Measurements from ENCODE around the gene PCDHGC4. TPM values are rescaled to one million over a fixed set of nuclear protein-coding genes. Genes with fewer than 3 reads are reported as not detected.

Gene PCDHGC4
- total RNA-seq, 3 donors from 2014 or later = 0.75 to 2.6 (median 1.6) TPM

- no peak overlapping the region for H3K4me3 ChIP-seq
- no peak for ATAC-seq
Measured at GRCh38 chr5:141514330-141515133, 29.7 kb downstream of the PCDHGC4 start.

DNA sequence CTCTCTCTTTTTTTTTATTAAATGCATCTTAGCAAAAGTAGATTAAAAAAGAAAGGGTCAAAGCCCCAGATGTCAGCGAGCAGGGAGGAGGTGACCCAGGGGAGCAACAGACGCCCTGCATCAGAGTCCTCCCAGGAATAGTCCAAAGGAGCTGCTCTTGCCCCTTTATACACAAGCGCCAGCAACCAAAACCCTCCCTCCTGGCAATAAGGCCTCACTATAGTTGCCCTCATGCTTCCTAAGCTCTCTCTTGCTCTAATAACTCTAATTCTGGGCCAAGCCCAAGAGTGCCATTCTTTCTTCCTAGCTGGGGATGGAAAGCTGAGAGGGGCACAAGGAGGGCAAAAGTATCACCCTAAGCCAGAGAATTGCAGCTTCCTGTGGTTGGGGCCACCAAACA is 30.3 kb downstream of the PCDHGC4 start:
- no peak overlapping the region for H3K4me3 ChIP-seq
- H3K36me3 ChIP-seq (ENCODE audit: low read depth) = no peaks in the 10 kb centered on the region
- no peak for TF ChIP-seq CTCF (IDR thresholded peaks at IDR 0.05)
- intact Hi-C loops (cut with DNase I, micrococcal nuclease) = no loop called here
- H3K4me1 ChIP-seq (ENCODE audit: low read depth) = peaks cover 17% of the 10 kb centered on the region
- DNase-seq (no peak), ATAC-seq (no peak)
- H3K9me3 ChIP-seq = no peaks in the 10 kb centered on the region

More at GRCh38 chr5:141514330-141515133, 29.7 kb downstream of the PCDHGC4 start:
- peaks cover 15% of the 10 kb centered on the region for H3K4me1 ChIP-seq (ENCODE audit: low read depth)
- no peaks in the 10 kb centered on the region for H3K9me3 ChIP-seq
- no peaks in the 10 kb centered on the region for H3K36me3 ChIP-seq (ENCODE audit: low read depth)
- DNase-seq = no peak
- intact Hi-C loops (cut with DNase I, micrococcal nuclease) = no loop called here
- TF ChIP-seq CTCF (IDR thresholded peaks at IDR 0.05) = no peak

DNA sequence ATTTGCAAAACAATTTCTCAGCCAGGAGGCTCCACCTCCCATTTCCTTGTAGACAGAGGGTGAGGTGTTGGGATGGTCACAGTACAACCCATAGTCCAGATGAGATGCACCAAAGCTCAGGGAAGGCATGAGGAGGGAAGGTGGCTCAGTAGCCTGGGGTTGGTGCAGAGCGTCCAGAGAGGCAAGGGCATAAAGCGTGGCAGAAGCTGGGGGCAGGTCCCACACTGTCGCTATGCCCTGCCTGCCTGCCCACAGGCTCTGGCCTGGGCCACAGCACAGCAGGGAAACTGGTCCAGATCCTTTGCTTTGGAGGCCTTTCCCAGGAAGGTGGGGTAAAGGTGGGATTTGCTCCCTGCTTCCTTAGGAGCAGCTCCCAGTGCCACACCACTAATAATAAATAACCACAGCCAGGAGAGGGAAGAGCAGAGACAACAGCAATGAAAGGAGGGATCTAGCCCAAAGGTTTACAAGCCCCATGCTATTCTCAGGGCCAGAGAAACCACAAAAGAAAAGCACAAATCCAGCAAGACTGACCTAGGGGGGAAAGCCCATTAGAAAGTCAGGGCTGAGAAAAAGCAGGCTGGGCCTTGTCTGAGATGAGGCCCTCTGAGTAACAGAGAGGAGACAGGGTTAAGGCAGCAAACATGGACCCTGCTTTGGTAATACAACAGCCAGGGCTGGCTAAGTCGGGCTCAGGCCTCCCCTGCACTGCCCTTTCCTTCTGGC is 31.3 kb downstream of the PCDHGC4 start:
- ATAC-seq = no peak
- H3K9me3 ChIP-seq = no peaks in the 10 kb centered on the region
- peaks cover 26% of the 10 kb centered on the region for H3K4me1 ChIP-seq (ENCODE audit: low read depth)
- intact Hi-C loops (cut with DNase I, micrococcal nuclease) = no loop called here
- no peak for DNase-seq
- TF ChIP-seq CTCF (IDR thresholded peaks at IDR 0.05) = no peak
- no peak overlapping the region for H3K4me3 ChIP-seq
- H3K36me3 ChIP-seq (ENCODE audit: low read depth) = no peaks in the 10 kb centered on the region

GRCh38 chr5:141516672-141517025 is 31.8 kb downstream of the PCDHGC4 start:
- peaks cover 30% of the 10 kb centered on the region for H3K4me1 ChIP-seq (ENCODE audit: low read depth)
- H3K9me3 ChIP-seq = no peaks in the 10 kb centered on the region
- ATAC-seq (no peak), DNase-seq (no peak)
- intact Hi-C loops (cut with DNase I, micrococcal nuclease) = no loop called here
- H3K4me3 ChIP-seq = no peak overlapping the region
- no peaks in the 10 kb centered on the region for H3K36me3 ChIP-seq (ENCODE audit: low read depth)
- TF ChIP-seq CTCF (IDR thresholded peaks at IDR 0.05) = no peak

- no peaks in the 10 kb centered on the region for H3K36me3 ChIP-seq (ENCODE audit: low read depth)
- ATAC-seq (no peak), DNase-seq (no peak)
- TF ChIP-seq CTCF (IDR thresholded peaks at IDR 0.05) = no peak
- no peak overlapping the region for H3K4me3 ChIP-seq
- H3K9me3 ChIP-seq = no peaks in the 10 kb centered on the region
- peaks cover 33% of the 10 kb centered on the region for H3K4me1 ChIP-seq (ENCODE audit: low read depth)
- intact Hi-C loops (cut with DNase I, micrococcal nuclease) = no loop called here
Measured at GRCh38 chr5:141517312-141517711, 32.5 kb downstream of the PCDHGC4 start.

Data from mucosa of descending colon (tissue), 3 donors.